ENCODE measurements around the gene ABHD8.

DNA sequence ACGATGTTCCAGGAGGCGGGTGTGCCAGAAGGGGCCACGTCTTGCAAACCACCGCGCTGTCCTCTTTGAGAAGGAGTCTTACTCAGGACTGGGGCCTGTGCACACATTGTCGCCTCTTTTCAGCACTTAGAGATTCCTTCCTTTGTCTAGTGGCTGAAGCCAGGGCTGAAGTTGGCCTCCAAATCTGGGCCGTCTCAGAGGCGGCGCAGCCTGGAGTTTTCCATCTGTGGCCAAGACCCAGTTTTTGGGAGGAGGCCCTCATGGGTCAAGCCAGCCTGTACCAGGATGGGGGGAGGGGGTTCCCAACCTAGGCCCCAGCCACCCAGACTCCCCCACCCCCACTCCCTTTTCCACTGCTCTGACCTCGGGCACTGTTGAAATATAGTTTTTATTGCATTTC lies 19.6 kb upstream of the ABHD8 start:
- no peak for TF ChIP-seq EP300 (IDR thresholded peaks at IDR 0.05; ENCODE audit: borderline replicate concordance)
- TF ChIP-seq RAD21 (IDR thresholded peaks at IDR 0.05; ENCODE audit: low read depth) = no peak
- TF ChIP-seq, protein P1, sequence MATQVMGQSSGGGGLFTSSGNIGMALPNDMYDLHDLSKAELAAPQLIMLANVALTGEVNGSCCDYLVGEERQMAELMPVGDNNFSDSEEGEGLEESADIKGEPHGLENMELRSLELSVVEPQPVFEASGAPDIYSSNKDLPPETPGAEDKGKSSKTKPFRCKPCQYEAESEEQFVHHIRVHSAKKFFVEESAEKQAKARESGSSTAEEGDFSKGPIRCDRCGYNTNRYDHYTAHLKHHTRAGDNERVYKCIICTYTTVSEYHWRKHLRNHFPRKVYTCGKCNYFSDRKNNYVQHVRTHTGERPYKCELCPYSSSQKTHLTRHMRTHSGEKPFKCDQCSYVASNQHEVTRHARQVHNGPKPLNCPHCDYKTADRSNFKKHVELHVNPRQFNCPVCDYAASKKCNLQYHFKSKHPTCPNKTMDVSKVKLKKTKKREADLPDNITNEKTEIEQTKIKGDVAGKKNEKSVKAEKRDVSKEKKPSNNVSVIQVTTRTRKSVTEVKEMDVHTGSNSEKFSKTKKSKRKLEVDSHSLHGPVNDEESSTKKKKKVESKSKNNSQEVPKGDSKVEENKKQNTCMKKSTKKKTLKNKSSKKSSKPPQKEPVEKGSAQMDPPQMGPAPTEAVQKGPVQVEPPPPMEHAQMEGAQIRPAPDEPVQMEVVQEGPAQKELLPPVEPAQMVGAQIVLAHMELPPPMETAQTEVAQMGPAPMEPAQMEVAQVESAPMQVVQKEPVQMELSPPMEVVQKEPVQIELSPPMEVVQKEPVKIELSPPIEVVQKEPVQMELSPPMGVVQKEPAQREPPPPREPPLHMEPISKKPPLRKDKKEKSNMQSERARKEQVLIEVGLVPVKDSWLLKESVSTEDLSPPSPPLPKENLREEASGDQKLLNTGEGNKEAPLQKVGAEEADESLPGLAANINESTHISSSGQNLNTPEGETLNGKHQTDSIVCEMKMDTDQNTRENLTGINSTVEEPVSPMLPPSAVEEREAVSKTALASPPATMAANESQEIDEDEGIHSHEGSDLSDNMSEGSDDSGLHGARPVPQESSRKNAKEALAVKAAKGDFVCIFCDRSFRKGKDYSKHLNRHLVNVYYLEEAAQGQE (IDR thresholded peaks at IDR 0.05; ENCODE audit: low read depth) = no peak
- TF ChIP-seq YY1 (IDR thresholded peaks at IDR 0.05; ENCODE audit: low read depth) = no peak
- no peak for TF ChIP-seq TEAD4 (IDR thresholded peaks at IDR 0.05)
- TF ChIP-seq NFIC (IDR thresholded peaks at IDR 0.05) = no peak
- TF ChIP-seq ZBTB7A (IDR thresholded peaks at IDR 0.05; ENCODE audit: low read depth) = no peak
- TF ChIP-seq, protein P2, sequence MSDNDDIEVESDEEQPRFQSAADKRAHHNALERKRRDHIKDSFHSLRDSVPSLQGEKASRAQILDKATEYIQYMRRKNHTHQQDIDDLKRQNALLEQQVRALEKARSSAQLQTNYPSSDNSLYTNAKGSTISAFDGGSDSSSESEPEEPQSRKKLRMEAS (IDR thresholded peaks at IDR 0.05) = no peak
